Mammary epithelial cell (primary cell): ENCODE measurements around the gene NPR1.

Source experiments
- CTCF ChIP-seq, 2 donors: IDR thresholded peaks in 1 of 2; conservative IDR thresholded peaks in 1 of 2; 2 replicates each; pipeline ENCODE4 v1.5.1; 2011 to 2012; ENCODE audit warnings: inconsistent platforms in 2 of 2, low read length in 2 of 2, mild to moderate bottlenecking in 2 of 2, control low read depth in 1 of 2, low read depth in 1 of 2; ENCODE audit not compliant: insufficient read depth in 1 of 2; ENCODE audit errors: extremely low read depth in 1 of 2
- EZH2 ChIP-seq: IDR thresholded peaks from 2 replicates; pipeline ENCODE4 v1.6.1; 2012; ENCODE audit warnings: low read length, inconsistent platforms, borderline replicate concordance

- no peak for TF ChIP-seq CTCF (conservative IDR thresholded peaks at IDR 0.05 in 1 of 2, IDR thresholded peaks at IDR 0.05 in 1 of 2; ENCODE audit: extremely low read depth in 1 of 2, insufficient read depth in 1 of 2, low read depth in 1 of 2, low read length in 2 of 2)
- TF ChIP-seq EZH2, result no peak
These were observed 19.3 kb upstream of the NPR1 start for GRCh38 chr1:153659175-153659534.
